Sigmoid colon (tissue), 4 donors: Measurements from ENCODE around the gene MYO18B.

Experiments
- EP300 ChIP-seq, 4 donors: sonication (generic); formaldehyde crosslinking; IDR thresholded peaks; one replicate each; pipeline ENCODE4 v1.6.1; 2017; ENCODE audit warnings: antibody characterized with exemption in 4 of 4
- POLR2A ChIP-seq, 2 donors: fragments of 450-650 bp; IDR thresholded peaks; one replicate each; pipeline ENCODE4 v1.6.1; 2016; ENCODE audit warnings: antibody characterized with exemption in 2 of 2, mild to moderate bottlenecking in 2 of 2, moderate library complexity in 2 of 2
- TF ChIP-seq, protein P1 (sequence below), 4 experiments: fragments of 450-650 bp in 3 of 4; fragments of 200-600 bp in 1 of 4; IDR thresholded peaks; one replicate each; pipeline ENCODE4 v1.5.1; 2016 to 2019; ENCODE audit warnings: antibody characterized with exemption in 4 of 4, mild to moderate bottlenecking in 3 of 4, moderate library complexity in 2 of 4

DNA sequence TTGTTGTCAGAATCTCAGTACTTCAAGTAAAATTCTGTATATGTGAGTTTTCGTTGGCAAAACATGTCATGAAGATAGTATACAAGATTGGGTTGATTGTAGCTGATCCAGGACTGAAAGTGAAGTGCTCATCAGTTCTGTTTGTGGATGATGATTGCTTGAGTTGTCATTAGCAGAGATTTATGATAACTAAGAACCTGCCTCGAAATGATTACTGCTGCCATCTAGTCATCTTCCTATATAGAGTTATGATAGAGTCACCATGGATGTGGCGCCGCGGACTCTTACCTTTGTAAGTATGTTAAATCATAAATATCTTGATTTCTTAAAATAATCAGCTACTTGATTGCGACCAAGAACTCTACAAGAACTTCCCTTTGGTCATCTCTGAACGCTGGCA is 27.9 kb upstream of the MYO18B start:
- TF ChIP-seq EP300 (IDR thresholded peaks at IDR 0.05): no peak
- TF ChIP-seq POLR2A (IDR thresholded peaks at IDR 0.05): no peak
- TF ChIP-seq, protein P1, sequence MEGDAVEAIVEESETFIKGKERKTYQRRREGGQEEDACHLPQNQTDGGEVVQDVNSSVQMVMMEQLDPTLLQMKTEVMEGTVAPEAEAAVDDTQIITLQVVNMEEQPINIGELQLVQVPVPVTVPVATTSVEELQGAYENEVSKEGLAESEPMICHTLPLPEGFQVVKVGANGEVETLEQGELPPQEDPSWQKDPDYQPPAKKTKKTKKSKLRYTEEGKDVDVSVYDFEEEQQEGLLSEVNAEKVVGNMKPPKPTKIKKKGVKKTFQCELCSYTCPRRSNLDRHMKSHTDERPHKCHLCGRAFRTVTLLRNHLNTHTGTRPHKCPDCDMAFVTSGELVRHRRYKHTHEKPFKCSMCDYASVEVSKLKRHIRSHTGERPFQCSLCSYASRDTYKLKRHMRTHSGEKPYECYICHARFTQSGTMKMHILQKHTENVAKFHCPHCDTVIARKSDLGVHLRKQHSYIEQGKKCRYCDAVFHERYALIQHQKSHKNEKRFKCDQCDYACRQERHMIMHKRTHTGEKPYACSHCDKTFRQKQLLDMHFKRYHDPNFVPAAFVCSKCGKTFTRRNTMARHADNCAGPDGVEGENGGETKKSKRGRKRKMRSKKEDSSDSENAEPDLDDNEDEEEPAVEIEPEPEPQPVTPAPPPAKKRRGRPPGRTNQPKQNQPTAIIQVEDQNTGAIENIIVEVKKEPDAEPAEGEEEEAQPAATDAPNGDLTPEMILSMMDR (IDR thresholded peaks at IDR 0.05): no peak
